HG02981 (cell line): ENCODE results near the gene CD36.

Experiments
- ATAC-seq: cut with Tn5 transposase; IDR thresholded peaks from one replicate; pipeline ENCODE4 v1.9.1; 2021; ENCODE audit warnings: mild to moderate bottlenecking, moderate library complexity; ENCODE audit not compliant: unreplicated experiment

Gene CD36

GRCh38 chr7:80637911-80638765 is at the start of gene CD36:
TSS of gene CD36 (plus strand) at chr7:80638642. CDS start at chr7:80646741, 8,099 bp downstream.
- ATAC-seq, result peak; percentile 57

GRCh38 chr7:80589631-80590030 is 48.8 kb upstream of the CD36 start:
- no peak for ATAC-seq

- ATAC-seq, result peak; percentile 56
Observed at GRCh38 chr7:80591654-80592053, 46.8 kb upstream of the CD36 start.

- no peak for ATAC-seq
Observed at GRCh38 chr7:80593869-80594586, 44.4 kb upstream of the CD36 start.

- no peak for ATAC-seq
Observed at GRCh38 chr7:80596933-80597517, 41.4 kb upstream of the CD36 start.

- ATAC-seq, result no peak
Observed at GRCh38 chr7:80597875-80598274, 40.6 kb upstream of the CD36 start.

GRCh38 chr7:80600046-80600445 is 38.4 kb upstream of the CD36 start:
- ATAC-seq, result no peak

- ATAC-seq, result no peak
Observed at GRCh38 chr7:80601999-80602398, 36.4 kb upstream of the CD36 start.

GRCh38 chr7:80603940-80604339 is 34.5 kb upstream of the CD36 start:
- ATAC-seq, result no peak

GRCh38 chr7:80604436-80604835 is 34.0 kb upstream of the CD36 start:
- ATAC-seq, result no peak

- no peak for ATAC-seq
Observed at GRCh38 chr7:80607136-80607535, 31.3 kb upstream of the CD36 start.

- ATAC-seq, result no peak
Observed at GRCh38 chr7:80608336-80608735, 30.1 kb upstream of the CD36 start.

GRCh38 chr7:80609751-80610150 is 28.7 kb upstream of the CD36 start:
- ATAC-seq, result no peak

- ATAC-seq, result no peak
Observed at GRCh38 chr7:80611353-80611752, 27.1 kb upstream of the CD36 start.

- no peak for ATAC-seq
Observed at GRCh38 chr7:80611779-80612178, 26.7 kb upstream of the CD36 start.

- no peak for ATAC-seq
Observed at GRCh38 chr7:80612880-80613279, 25.6 kb upstream of the CD36 start.

GRCh38 chr7:80613519-80613918 is 24.9 kb upstream of the CD36 start:
- no peak for ATAC-seq

- no peak for ATAC-seq
Observed at GRCh38 chr7:80614851-80615271, 23.6 kb upstream of the CD36 start.

GRCh38 chr7:80618096-80618495 is 20.3 kb upstream of the CD36 start:
- ATAC-seq, result no peak

- no peak for ATAC-seq
Observed at GRCh38 chr7:80619741-80620140, 18.7 kb upstream of the CD36 start.

GRCh38 chr7:80622541-80622940 is 15.9 kb upstream of the CD36 start:
- no peak for ATAC-seq
